Measurements from ENCODE around the gene MRPL2. TPM values are rescaled to one million over a fixed set of nuclear protein-coding genes. Genes with fewer than 3 reads are reported as not detected.

MRPL2 gene
- total and polyA plus RNA-seq, 11 donors, result 54.0 to 142 (median 88.4) TPM

DNA sequence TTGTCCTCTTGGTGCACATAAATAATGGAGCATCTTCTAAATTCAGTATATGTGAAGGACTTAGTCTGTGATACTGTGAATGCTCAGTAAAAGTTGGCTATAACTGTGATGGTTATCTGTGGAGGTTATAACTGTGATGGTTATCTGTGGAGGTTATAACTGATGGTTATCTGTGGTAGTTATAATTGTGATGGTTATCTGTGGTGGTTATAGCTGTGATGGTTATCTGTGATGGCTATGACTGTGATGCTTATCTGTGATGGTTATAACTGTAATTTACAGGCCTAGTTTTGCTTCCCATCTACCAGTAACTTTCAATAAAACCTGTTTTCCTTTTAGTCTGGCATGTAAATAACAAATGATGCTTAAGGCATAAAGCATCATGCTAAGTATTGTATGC, 33.4 kb upstream of the MRPL2 start:
- intact Hi-C loops (cut with DNase I), result no loop called here
- Histone ChIP-seq H3K4me1 (peaks cover 0 to 20% (median 3%) of the 10 kb centered on the region in 12 donors), H3K36me3 (no peaks in the 10 kb centered on the region), H3K27ac (no peak overlapping the region), H3K4me3 (no peak overlapping the region), H3K27me3 (no peaks in the 10 kb centered on the region), H3K9me3 (no peaks in the 10 kb centered on the region)
- TF ChIP-seq, protein P1, sequence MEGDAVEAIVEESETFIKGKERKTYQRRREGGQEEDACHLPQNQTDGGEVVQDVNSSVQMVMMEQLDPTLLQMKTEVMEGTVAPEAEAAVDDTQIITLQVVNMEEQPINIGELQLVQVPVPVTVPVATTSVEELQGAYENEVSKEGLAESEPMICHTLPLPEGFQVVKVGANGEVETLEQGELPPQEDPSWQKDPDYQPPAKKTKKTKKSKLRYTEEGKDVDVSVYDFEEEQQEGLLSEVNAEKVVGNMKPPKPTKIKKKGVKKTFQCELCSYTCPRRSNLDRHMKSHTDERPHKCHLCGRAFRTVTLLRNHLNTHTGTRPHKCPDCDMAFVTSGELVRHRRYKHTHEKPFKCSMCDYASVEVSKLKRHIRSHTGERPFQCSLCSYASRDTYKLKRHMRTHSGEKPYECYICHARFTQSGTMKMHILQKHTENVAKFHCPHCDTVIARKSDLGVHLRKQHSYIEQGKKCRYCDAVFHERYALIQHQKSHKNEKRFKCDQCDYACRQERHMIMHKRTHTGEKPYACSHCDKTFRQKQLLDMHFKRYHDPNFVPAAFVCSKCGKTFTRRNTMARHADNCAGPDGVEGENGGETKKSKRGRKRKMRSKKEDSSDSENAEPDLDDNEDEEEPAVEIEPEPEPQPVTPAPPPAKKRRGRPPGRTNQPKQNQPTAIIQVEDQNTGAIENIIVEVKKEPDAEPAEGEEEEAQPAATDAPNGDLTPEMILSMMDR (IDR thresholded peaks at IDR 0.05), result no peak
- no peak for TF ChIP-seq POLR2A (IDR thresholded peaks at IDR 0.05)
- no peak for ATAC-seq
- DNase-seq, result no peak

DNA sequence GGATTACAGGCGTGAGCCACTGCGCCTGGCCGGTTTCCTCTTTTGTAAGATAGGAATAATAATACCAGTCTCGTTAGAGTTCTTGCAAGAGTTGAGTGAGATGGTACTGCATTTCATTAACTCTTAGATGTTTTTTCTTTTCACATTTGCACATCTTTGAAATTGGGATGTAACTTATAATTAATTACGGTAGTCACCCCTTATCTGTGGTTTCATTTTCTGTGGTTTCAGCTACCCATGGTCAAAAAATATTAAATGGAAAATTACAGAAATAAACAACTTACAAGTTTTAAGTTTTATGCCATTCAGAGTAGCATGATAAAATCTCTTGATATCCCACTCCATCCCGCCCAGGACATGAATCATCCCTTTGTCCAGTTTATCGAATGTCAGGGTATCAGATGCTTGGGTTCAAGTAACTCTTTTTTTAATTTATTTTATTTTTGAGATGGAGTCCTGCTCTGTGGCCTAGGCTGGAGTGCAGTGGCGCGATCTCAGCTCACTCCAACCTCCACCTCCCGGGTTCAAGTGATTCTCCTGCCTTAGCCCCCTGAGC, 32.3 kb upstream of the MRPL2 start:
- Histone ChIP-seq H3K36me3 (no peaks in the 10 kb centered on the region), H3K27me3 (no peaks in the 10 kb centered on the region), H3K27ac (no peak overlapping the region), H3K9me3 (no peaks in the 10 kb centered on the region), H3K4me1 (peaks cover 0 to 10% (median 0%) of the 10 kb centered on the region in 12 donors), H3K4me3 (no peak overlapping the region)
- DNase-seq, result no peak
- WGBS, 4 donors, result 85 to 90% (median 87%) methylated on average over 10 of the region's 10 CpGs
- no peak for TF ChIP-seq POLR2A (IDR thresholded peaks at IDR 0.05)
- TF ChIP-seq, protein P1 (IDR thresholded peaks at IDR 0.05), result no peak
- ATAC-seq, result no peak
- intact Hi-C loops (cut with DNase I), result no loop called here

DNA sequence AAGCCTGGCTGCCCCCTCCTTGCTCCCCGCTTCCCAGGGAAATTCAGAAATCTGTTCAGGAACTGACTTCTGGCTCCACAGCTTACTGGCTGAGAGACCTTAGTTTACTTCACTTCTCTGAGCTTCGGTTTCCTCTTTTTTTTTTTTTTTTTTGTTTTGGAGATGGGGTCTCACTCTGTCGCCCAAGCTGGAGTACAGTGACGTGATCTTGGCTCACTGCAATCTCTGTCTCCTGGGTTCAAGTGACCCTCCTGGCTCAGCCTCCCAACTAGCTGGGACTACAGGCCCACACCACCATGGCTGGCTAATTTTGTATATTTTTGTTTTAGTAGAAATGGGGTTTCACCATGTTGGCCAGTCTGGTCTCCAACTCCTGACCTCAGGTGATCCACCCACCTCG, 31.8 kb upstream of the MRPL2 start:
- H3K27me3 ChIP-seq, result no peaks in the 10 kb centered on the region
- intact Hi-C loops (cut with DNase I), result no loop called here
- ATAC-seq (no peak), DNase-seq (no peak)
- H3K4me3 ChIP-seq, result no peak overlapping the region
- no peaks in the 10 kb centered on the region for H3K36me3 ChIP-seq
- WGBS, 4 donors, result 73 to 83% (median 82%) methylated on average over 5 of the region's 5 CpGs
- H3K4me1 ChIP-seq, result peaks cover 0 to 5% (median 0%) of the 10 kb centered on the region in 12 donors
- no peaks in the 10 kb centered on the region for H3K9me3 ChIP-seq
- TF ChIP-seq POLR2A (IDR thresholded peaks at IDR 0.05), result no peak
- TF ChIP-seq, protein P1 (IDR thresholded peaks at IDR 0.05), result no peak
- H3K27ac ChIP-seq, result no peak overlapping the region

DNA sequence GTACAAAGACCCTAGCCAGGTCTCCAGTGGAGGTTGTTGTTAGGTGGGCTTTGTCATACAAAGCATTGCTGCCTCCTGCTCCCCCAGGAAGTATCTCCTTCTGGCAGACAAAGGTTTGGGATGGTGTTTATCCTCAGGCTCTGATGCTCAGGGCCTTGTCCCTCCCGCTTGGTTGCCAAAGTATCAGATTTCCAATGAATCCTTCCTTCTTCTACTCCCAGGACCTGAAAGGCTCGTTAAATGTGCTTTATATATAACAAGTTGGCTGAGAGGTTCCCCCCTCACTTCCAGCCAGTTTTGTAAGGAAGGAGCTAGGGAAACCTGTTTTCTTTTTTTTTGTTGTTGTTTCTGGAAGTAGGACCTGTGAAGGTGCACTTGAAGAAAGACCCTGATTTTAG, 31.3 kb upstream of the MRPL2 start:
- Histone ChIP-seq H3K9me3 (no peaks in the 10 kb centered on the region), H3K27ac (no peak overlapping the region), H3K4me1 (peaks cover 0 to 5% (median 0%) of the 10 kb centered on the region in 12 donors), H3K36me3 (no peaks in the 10 kb centered on the region), H3K27me3 (no peaks in the 10 kb centered on the region), H3K4me3 (no peak overlapping the region)
- no peak for TF ChIP-seq POLR2A (IDR thresholded peaks at IDR 0.05)
- TF ChIP-seq, protein P1 (IDR thresholded peaks at IDR 0.05), result no peak
- no peak for DNase-seq
- no peak for ATAC-seq
- 52 to 73% (median 66%) methylated on average over 2 of the region's 2 CpGs for WGBS, 4 donors
- intact Hi-C loops (cut with DNase I), result no loop called here

Measured in heart left ventricle (tissue), 16 donors.